Trophoblast cell (in vitro differentiated cells and primary cell): Measurements from ENCODE around the gene EIF2S2.

Experiments
- DNase-seq, 2 donors: peaks; one replicate each; pipeline ENCODE4 v3.0.0-alpha.2; 2016
- H2AFZ ChIP-seq: 2 replicates; pipeline ENCODE4 v1.6.1; 2013; ENCODE audit warnings: low read length, moderate library complexity, mild to moderate bottlenecking; ENCODE audit not compliant: insufficient read depth, poor library complexity
- H2AK5ac ChIP-seq: 2 replicates; pipeline ENCODE4 v1.6.1; 2013; ENCODE audit warnings: mild to moderate bottlenecking, low read length
- H2BK120ac ChIP-seq: 2 replicates; pipeline ENCODE4 v1.6.1; 2013; ENCODE audit warnings: low read length, mild to moderate bottlenecking, moderate library complexity; ENCODE audit not compliant: insufficient read depth, poor library complexity
- H2BK12ac ChIP-seq: 2 replicates; pipeline ENCODE4 v1.6.1; 2013; ENCODE audit warnings: mild to moderate bottlenecking, low read length, moderate library complexity
- H2BK5ac ChIP-seq: 2 replicates; pipeline ENCODE4 v1.6.1; 2013; ENCODE audit warnings: low read length, low read depth, moderate library complexity, mild to moderate bottlenecking; ENCODE audit not compliant: poor library complexity
- H3K14ac ChIP-seq: 2 replicates; pipeline ENCODE4 v1.6.1; 2013; ENCODE audit warnings: mild to moderate bottlenecking, low read length
- H3K18ac ChIP-seq: 2 replicates; pipeline ENCODE4 v1.6.1; 2013; ENCODE audit warnings: mild to moderate bottlenecking, low read length
- H3K23ac ChIP-seq: 2 replicates; pipeline ENCODE4 v1.6.1; 2013; ENCODE audit warnings: low read length
- H3K27ac ChIP-seq: 2 replicates; pipeline ENCODE4 v1.5.1; 2013; ENCODE audit warnings: low read depth, mild to moderate bottlenecking, inconsistent platforms, low read length, moderate library complexity
- H3K27me3 ChIP-seq: 2 replicates; pipeline ENCODE4 v1.6.1; 2013; ENCODE audit warnings: inconsistent platforms, mild to moderate bottlenecking, low read length, moderate library complexity; ENCODE audit not compliant: insufficient read depth
- H3K36me3 ChIP-seq, 2 experiments: 1 replicate in 1 of 2; 2 replicates in 1 of 2; pipeline ENCODE4 v1.6.1; 2013; ENCODE audit warnings: low read length in 2 of 2, mild to moderate bottlenecking in 2 of 2, moderate library complexity in 1 of 2; ENCODE audit not compliant: insufficient read depth in 2 of 2, control insufficient read depth in 1 of 2
- H3K4ac ChIP-seq: 2 replicates; pipeline ENCODE4 v1.6.1; 2013; ENCODE audit warnings: low read depth, mild to moderate bottlenecking, low read length, moderate library complexity
- H3K4me1 ChIP-seq, 2 experiments: 1 replicate in 1 of 2; 2 replicates in 1 of 2; pipeline ENCODE4 v1.6.1; 2013; ENCODE audit warnings: low read length in 2 of 2, mild to moderate bottlenecking in 2 of 2, moderate library complexity in 1 of 2; ENCODE audit not compliant: insufficient read depth in 2 of 2, control insufficient read depth in 1 of 2
- H3K4me2 ChIP-seq: 2 replicates; pipeline ENCODE4 v1.6.1; 2013; ENCODE audit warnings: inconsistent platforms, mild to moderate bottlenecking, low read length, moderate library complexity
- H3K4me3 ChIP-seq: 2 replicates; pipeline ENCODE4 v1.5.1; 2013; ENCODE audit warnings: mild to moderate bottlenecking, low read depth, low read length, inconsistent platforms
- H3K79me1 ChIP-seq: one replicate; pipeline ENCODE4 v1.6.1; 2013; ENCODE audit warnings: low read length
- H3K79me2 ChIP-seq: 2 replicates; pipeline ENCODE4 v1.6.1; 2013; ENCODE audit warnings: low read length, mild to moderate bottlenecking; ENCODE audit not compliant: control insufficient read depth, insufficient read depth, poor library complexity
- H3K9ac ChIP-seq: 2 replicates; pipeline ENCODE4 v1.6.1; 2013; ENCODE audit warnings: mild to moderate bottlenecking, low read length
- H3K9me3 ChIP-seq: 2 replicates; pipeline ENCODE4 v1.6.1; 2013; ENCODE audit warnings: low read depth, mild to moderate bottlenecking, control low read depth, inconsistent platforms, low read length; ENCODE audit not compliant: insufficient read depth
- H4K12ac ChIP-seq: 2 replicates; pipeline ENCODE4 v1.6.1; 2013; ENCODE audit warnings: low read depth, mild to moderate bottlenecking, low read length, moderate library complexity
- H4K8ac ChIP-seq: 2 replicates; pipeline ENCODE4 v1.6.1; 2013; ENCODE audit warnings: low read depth, mild to moderate bottlenecking, low read length, moderate library complexity
- H4K91ac ChIP-seq: one replicate; pipeline ENCODE4 v1.6.1; 2013; ENCODE audit warnings: low read depth, mild to moderate bottlenecking, low read length, moderate library complexity
- WGBS: extraction: QIAGEN DNeasy Blood & Tissue Kit; methylation state at CpG from one replicate; pipeline ENCODE4 v1.1.7; 2013; ENCODE audit warnings: missing lambda C conversion rate; ENCODE audit not compliant: insufficient read length, insufficient coverage; ENCODE audit errors: extremely low coverage; 5-methylcytosine and 5-hydroxymethylcytosine counted together

EIF2S2 gene

DNA sequence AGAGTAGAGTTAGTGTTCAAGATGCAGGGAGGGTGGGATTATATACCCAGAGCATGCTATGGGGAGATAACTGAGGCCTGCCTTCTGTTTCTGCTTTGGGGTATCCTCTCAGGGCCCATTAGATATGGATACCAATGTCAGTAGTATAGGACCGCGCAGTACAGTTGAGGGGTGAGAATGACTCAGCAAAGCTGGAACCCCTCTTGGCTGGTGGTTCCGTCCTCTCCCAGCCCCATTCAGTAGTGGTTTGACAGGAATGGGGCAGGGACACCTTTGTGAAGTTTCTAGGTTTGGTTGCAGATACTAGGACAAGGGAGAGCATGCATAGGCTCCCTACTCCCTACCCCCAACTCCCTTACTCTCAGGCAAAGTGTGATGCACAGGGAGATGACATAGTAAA, 47.8 kb downstream of the EIF2S2 start:
- H3K27ac ChIP-seq, result peak overlapping the region; percentile 80
- no peak overlapping the region for H3K4me2 ChIP-seq
- H3K9me3 ChIP-seq, result no peaks in the 10 kb centered on the region
- H3K4me1 ChIP-seq, result peaks cover 35 to 57% of the 10 kb centered on the region in 2 experiments
- H3K18ac ChIP-seq, result peak overlapping the region; percentile 89
- peaks cover 8% of the 10 kb centered on the region for H3K79me2 ChIP-seq
- H2BK12ac ChIP-seq, result peak overlapping the region; percentile 46
- no peak for DNase-seq
- peak overlapping the region; percentile 73 for H2AK5ac ChIP-seq
- WGBS, result no CpG with 5 or more reads among the region's 3 CpGs
- no peak overlapping the region for H3K9ac ChIP-seq
- peak overlapping the region; percentile 56 for H3K14ac ChIP-seq
- no peaks in the 10 kb centered on the region for H3K27me3 ChIP-seq
- no peak overlapping the region for H3K23ac ChIP-seq
- peak overlapping the region; percentile 71 for H4K91ac ChIP-seq
- H3K36me3 ChIP-seq, result peaks cover 0 to 2% of the 10 kb centered on the region in 2 experiments
- H4K8ac ChIP-seq, result peak overlapping the region; percentile 75
- peak overlapping the region; percentile 68 for H3K4ac ChIP-seq
- no peak overlapping the region for H3K4me3 ChIP-seq
- H3K79me1 ChIP-seq, result peaks cover 27% of the 10 kb centered on the region
- H2BK5ac ChIP-seq, result peak overlapping the region; percentile 83
- no peak overlapping the region for H4K12ac ChIP-seq
- H2BK120ac ChIP-seq, result peak overlapping the region; percentile 73
- H2AFZ ChIP-seq, result no peak overlapping the region

DNA sequence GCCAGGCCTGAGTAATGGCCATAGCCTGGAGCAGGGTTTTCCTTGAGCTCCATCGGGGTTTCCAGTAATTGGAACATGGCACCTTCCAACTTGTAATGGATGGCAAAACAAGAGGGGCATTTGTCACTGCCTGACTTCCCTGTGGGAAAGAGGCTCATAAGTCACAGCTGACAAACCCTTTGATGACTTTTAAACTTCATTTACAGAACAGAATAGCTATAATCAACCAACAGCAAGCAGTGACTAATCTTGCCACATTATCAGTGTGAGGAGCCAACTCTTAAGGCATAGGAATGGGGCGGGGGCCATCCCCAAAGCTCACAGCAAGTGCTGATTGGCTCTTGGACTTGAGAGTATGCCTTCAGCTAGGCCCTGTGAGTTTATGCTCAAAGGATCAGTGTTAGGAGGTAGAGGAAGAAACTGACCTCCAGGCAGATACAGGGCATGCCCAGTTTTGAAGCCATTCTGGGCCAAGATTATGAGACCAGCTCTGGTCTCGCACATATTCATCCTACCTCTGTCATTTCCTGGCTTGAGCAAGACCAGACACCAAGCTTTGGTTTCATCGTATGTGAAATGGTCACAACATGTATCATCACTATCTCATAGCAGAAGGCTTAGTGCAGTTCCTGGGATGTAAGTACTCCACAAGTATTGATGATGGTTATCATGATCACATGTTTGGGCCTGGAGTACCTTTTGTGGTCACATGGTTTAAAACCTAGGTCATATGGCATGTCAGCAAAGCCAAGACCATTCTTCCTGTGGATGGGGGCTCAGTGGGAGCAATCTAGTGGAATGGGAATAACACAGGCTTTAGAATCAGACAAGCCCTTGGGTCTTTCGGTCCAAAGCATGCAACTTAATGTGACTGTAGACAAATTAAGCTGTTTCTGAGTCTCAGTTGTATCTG, 49.2 kb downstream of the EIF2S2 start:
- Histone ChIP-seq H3K79me1 (peaks cover 27% of the 10 kb centered on the region), H4K12ac (no peak overlapping the region), H3K9ac (no peak overlapping the region), H3K36me3 (peaks cover 0 to 2% of the 10 kb centered on the region in 2 experiments), H2BK5ac (peak overlapping the region; percentile 62), H2BK12ac (peak overlapping the region; percentile 90), H2BK120ac (peak overlapping the region; percentile 45), H3K4me3 (no peak overlapping the region), H3K14ac (peak overlapping the region; percentile 26), H3K9me3 (no peaks in the 10 kb centered on the region), H4K8ac (peak overlapping the region; percentile 40), H3K4ac (peak overlapping the region; percentile 30), H3K23ac (no peak overlapping the region), H3K27ac (peak overlapping the region; percentile 77), H3K4me2 (no peak overlapping the region), H4K91ac (peak overlapping the region; percentile 40), H3K27me3 (no peaks in the 10 kb centered on the region), H2AFZ (no peak overlapping the region), H3K79me2 (peaks cover 8% of the 10 kb centered on the region), H3K4me1 (peaks cover 36 to 56% of the 10 kb centered on the region in 2 experiments), H3K18ac (peak overlapping the region; percentile 56), H2AK5ac (peak overlapping the region; percentile 40)
- WGBS, result no CpG with 5 or more reads among the region's 5 CpGs
- no peak for DNase-seq

GRCh38 chr20:34061695-34062094, 50.3 kb downstream of the EIF2S2 start:
- no peak overlapping the region for H3K14ac ChIP-seq
- peak overlapping the region; percentile 66 for H2BK12ac ChIP-seq
- no peak overlapping the region for H3K23ac ChIP-seq
- no peak overlapping the region for H4K91ac ChIP-seq
- no peaks in the 10 kb centered on the region for H3K27me3 ChIP-seq
- H2AFZ ChIP-seq, result no peak overlapping the region
- H3K4me2 ChIP-seq, result no peak overlapping the region
- no peak overlapping the region for H2AK5ac ChIP-seq
- H3K79me2 ChIP-seq, result peaks cover 8% of the 10 kb centered on the region
- peaks cover 25% of the 10 kb centered on the region for H3K79me1 ChIP-seq
- H4K8ac ChIP-seq, result no peak overlapping the region
- peak overlapping the region; percentile 77 for H3K27ac ChIP-seq
- H2BK120ac ChIP-seq, result no peak overlapping the region
- no peak overlapping the region for H3K4ac ChIP-seq
- H3K18ac ChIP-seq, result no peak overlapping the region
- H3K9ac ChIP-seq, result no peak overlapping the region
- peaks cover 33 to 52% of the 10 kb centered on the region in 2 experiments for H3K4me1 ChIP-seq
- H2BK5ac ChIP-seq, result peak overlapping the region; percentile 39
- no peaks in the 10 kb centered on the region for H3K9me3 ChIP-seq
- no peak overlapping the region for H4K12ac ChIP-seq
- peaks cover 0 to 2% of the 10 kb centered on the region in 2 experiments for H3K36me3 ChIP-seq
- no peak overlapping the region for H3K4me3 ChIP-seq
- DNase-seq, result no peak

DNA sequence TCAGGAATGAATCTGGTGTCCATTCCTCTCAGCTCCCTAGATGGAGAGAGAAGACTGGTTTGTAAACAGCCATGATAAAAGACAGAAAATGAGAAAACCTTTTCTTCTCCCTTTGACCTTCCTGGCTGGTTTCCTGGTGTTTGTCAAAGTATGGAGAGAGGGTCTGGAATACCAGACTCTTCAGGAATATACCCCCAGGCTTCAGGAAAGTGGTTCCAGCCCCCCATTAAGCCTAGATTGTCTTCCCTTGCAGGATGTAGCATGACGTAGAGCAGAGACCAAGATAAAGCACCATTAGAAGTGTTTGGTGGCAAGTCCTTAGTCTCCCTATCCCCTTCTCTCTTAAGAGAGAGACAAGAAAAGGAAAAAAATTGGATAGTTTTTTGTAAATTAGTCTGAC, 51.1 kb downstream of the EIF2S2 start:
- no peak overlapping the region for H3K9ac ChIP-seq
- H4K91ac ChIP-seq, result no peak overlapping the region
- H4K12ac ChIP-seq, result no peak overlapping the region
- DNase-seq, result no peak
- H3K23ac ChIP-seq, result no peak overlapping the region
- H3K79me1 ChIP-seq, result peaks cover 25% of the 10 kb centered on the region
- WGBS, result no CpG with 5 or more reads among the region's 1 CpG
- H3K9me3 ChIP-seq, result no peaks in the 10 kb centered on the region
- peaks cover 30 to 46% of the 10 kb centered on the region in 2 experiments for H3K4me1 ChIP-seq
- H2BK12ac ChIP-seq, result no peak overlapping the region
- H3K18ac ChIP-seq, result no peak overlapping the region
- no peak overlapping the region for H2AFZ ChIP-seq
- no peaks in the 10 kb centered on the region for H3K27me3 ChIP-seq
- H2BK120ac ChIP-seq, result no peak overlapping the region
- no peak overlapping the region for H2AK5ac ChIP-seq
- peak overlapping the region; percentile 77 for H3K27ac ChIP-seq
- H2BK5ac ChIP-seq, result no peak overlapping the region
- H3K36me3 ChIP-seq, result peaks cover 0 to 2% of the 10 kb centered on the region in 2 experiments
- no peak overlapping the region for H3K4me2 ChIP-seq
- H3K79me2 ChIP-seq, result peaks cover 8% of the 10 kb centered on the region
- no peak overlapping the region for H3K4ac ChIP-seq
- H3K14ac ChIP-seq, result no peak overlapping the region
- H4K8ac ChIP-seq, result no peak overlapping the region
- H3K4me3 ChIP-seq, result no peak overlapping the region
